GM23338 (cell line): ENCODE measurements around the gene POMC.

Source experiments
- CREB1 ChIP-seq: fragments of 250-450 bp; sonication (Bioruptor Pico); IDR thresholded peaks from 2 replicates; pipeline ENCODE4 v1.5.0; 2020; ENCODE audit warnings: low read depth, mild to moderate bottlenecking, moderate library complexity
- EZH2 ChIP-seq: fragments of 200-600 bp; sonication (generic); IDR thresholded peaks from one replicate; pipeline ENCODE4 v1.8.0; 2017; ENCODE audit warnings: antibody characterized with exemption, mild to moderate bottlenecking, low read depth; ENCODE audit not compliant: unreplicated experiment
- EZH2phosphoT487 ChIP-seq: fragments of 200-600 bp; sonication (generic); IDR thresholded peaks from one replicate; pipeline ENCODE4 v1.8.1; 2018; ENCODE audit warnings: antibody characterized with exemption; ENCODE audit not compliant: unreplicated experiment
- JUNB ChIP-seq: IDR thresholded peaks from one replicate; pipeline ENCODE4 v1.6.1; 2016; ENCODE audit warnings: antibody characterized with exemption; ENCODE audit not compliant: unreplicated experiment
- POLR2AphosphoS5 ChIP-seq: IDR thresholded peaks from 2 replicates; pipeline ENCODE4 v1.6.1; 2016; ENCODE audit warnings: antibody characterized with exemption, low read depth
- STAT1 ChIP-seq: IDR thresholded peaks from one replicate; pipeline ENCODE4 v1.6.1; 2016; ENCODE audit warnings: antibody characterized with exemption; ENCODE audit not compliant: unreplicated experiment
- ZNF114 ChIP-seq: fragments of 250-450 bp; sonication (Bioruptor Pico); IDR thresholded peaks from 2 replicates; pipeline ENCODE4 v1.5.0; 2020; ENCODE audit warnings: mild to moderate bottlenecking, moderate library complexity
- ZNF331 ChIP-seq: fragments of 250-450 bp; sonication (Bioruptor Pico); IDR thresholded peaks from 2 replicates; pipeline ENCODE4 v1.5.0; 2020; ENCODE audit warnings: low read depth, mild to moderate bottlenecking, moderate library complexity
- TF ChIP-seq, protein P1 (sequence below), 2 experiments: fragments of 200-600 bp in 1 of 2; sonication (generic) in 1 of 2; conservative IDR thresholded peaks; 2 replicates each; pipeline versions ENCODE4 v1.5.1 to v1.6.1; 2016 to 2017; ENCODE audit warnings: antibody characterized with exemption in 2 of 2, low read depth in 2 of 2, mild to moderate bottlenecking in 2 of 2, moderate library complexity in 1 of 2
- TF ChIP-seq, protein P2 (sequence below): IDR thresholded peaks from one replicate; pipeline ENCODE4 v1.6.1; 2018; ENCODE audit warnings: antibody characterized with exemption; ENCODE audit not compliant: unreplicated experiment

DNA sequence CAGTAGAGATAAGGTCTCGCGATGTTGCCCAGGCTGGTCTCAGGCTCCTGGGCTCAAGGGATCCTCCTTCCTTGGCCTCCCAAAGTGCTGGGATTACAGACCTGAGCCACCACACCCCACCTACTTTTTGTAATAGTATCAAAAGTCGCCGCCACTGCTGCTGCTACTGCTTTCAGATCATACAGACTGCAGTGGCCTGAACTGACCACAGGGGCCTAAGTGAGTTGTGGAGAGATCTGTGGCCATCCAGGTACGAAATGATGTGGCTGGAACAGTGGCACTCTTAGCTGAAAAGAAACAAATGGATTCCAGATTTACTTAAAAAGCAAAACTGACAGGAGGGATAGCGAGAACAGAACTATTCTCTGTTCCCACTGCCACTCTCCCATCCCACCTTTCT lies 32.9 kb upstream of the POMC start:
- TF ChIP-seq EZH2phosphoT487 = no peak
- TF ChIP-seq, protein P1, sequence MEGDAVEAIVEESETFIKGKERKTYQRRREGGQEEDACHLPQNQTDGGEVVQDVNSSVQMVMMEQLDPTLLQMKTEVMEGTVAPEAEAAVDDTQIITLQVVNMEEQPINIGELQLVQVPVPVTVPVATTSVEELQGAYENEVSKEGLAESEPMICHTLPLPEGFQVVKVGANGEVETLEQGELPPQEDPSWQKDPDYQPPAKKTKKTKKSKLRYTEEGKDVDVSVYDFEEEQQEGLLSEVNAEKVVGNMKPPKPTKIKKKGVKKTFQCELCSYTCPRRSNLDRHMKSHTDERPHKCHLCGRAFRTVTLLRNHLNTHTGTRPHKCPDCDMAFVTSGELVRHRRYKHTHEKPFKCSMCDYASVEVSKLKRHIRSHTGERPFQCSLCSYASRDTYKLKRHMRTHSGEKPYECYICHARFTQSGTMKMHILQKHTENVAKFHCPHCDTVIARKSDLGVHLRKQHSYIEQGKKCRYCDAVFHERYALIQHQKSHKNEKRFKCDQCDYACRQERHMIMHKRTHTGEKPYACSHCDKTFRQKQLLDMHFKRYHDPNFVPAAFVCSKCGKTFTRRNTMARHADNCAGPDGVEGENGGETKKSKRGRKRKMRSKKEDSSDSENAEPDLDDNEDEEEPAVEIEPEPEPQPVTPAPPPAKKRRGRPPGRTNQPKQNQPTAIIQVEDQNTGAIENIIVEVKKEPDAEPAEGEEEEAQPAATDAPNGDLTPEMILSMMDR (conservative IDR thresholded peaks at IDR 0.05; ENCODE audit: low read depth in 2 of 2) = peak; percentile 25 to 37; a peak in 2 of 4 replicates
- TF ChIP-seq EZH2 = no peak
- TF ChIP-seq, protein P2, sequence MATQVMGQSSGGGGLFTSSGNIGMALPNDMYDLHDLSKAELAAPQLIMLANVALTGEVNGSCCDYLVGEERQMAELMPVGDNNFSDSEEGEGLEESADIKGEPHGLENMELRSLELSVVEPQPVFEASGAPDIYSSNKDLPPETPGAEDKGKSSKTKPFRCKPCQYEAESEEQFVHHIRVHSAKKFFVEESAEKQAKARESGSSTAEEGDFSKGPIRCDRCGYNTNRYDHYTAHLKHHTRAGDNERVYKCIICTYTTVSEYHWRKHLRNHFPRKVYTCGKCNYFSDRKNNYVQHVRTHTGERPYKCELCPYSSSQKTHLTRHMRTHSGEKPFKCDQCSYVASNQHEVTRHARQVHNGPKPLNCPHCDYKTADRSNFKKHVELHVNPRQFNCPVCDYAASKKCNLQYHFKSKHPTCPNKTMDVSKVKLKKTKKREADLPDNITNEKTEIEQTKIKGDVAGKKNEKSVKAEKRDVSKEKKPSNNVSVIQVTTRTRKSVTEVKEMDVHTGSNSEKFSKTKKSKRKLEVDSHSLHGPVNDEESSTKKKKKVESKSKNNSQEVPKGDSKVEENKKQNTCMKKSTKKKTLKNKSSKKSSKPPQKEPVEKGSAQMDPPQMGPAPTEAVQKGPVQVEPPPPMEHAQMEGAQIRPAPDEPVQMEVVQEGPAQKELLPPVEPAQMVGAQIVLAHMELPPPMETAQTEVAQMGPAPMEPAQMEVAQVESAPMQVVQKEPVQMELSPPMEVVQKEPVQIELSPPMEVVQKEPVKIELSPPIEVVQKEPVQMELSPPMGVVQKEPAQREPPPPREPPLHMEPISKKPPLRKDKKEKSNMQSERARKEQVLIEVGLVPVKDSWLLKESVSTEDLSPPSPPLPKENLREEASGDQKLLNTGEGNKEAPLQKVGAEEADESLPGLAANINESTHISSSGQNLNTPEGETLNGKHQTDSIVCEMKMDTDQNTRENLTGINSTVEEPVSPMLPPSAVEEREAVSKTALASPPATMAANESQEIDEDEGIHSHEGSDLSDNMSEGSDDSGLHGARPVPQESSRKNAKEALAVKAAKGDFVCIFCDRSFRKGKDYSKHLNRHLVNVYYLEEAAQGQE = no peak
- TF ChIP-seq POLR2AphosphoS5 = no peak
- TF ChIP-seq CREB1 (CRISPR knock-in tag) = no peak
- TF ChIP-seq JUNB = no peak
- no peak for TF ChIP-seq ZNF114 (CRISPR knock-in tag)
- TF ChIP-seq STAT1 = no peak
- no peak for TF ChIP-seq ZNF331 (CRISPR knock-in tag)
